Measurements from ENCODE around the gene SCYL2. TPM values are rescaled to one million over a fixed set of nuclear protein-coding genes. Genes with fewer than 3 reads are reported as not detected.

SCYL2 gene
- total and polyA plus RNA-seq, 2 of the 13 experiments (the other 11 are each of a cell fraction or from before 2014, with no cell fraction given) = 11.4 to 28.8 TPM

DNA sequence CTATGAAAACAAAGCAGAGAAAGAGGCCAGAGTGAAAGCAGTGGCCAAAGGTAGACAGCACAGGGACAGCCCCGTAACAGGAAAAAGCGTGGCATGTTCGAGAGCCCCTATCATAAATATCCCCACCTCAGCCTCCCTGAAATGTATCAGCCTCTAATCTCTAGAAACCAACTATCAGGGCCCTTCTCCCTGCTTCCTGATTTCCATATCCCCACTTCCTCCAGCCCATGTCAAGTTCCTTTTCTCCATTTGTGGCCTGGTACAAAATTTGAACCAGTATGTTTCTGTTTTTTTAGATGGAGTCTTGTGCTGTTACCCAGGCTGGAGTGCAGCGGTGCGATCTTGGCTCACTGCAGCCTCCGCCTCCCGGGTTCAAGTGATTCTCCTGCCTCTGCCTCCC is 17.0 kb upstream of the SCYL2 start:
- no peak overlapping the region for H2AFZ ChIP-seq (ENCODE audit: low read length)
- no peaks in the 10 kb centered on the region for H3K79me2 ChIP-seq (ENCODE audit: insufficient read depth, low read length)
- no peaks in the 10 kb centered on the region for H4K20me1 ChIP-seq (ENCODE audit: insufficient read depth, low read length)
- no peaks in the 10 kb centered on the region for H3K27me3 ChIP-seq (ENCODE audit: control insufficient read depth in 1 of 2, insufficient read depth in 2 of 2, low read length in 2 of 2)
- ChIA-PET POLR2A (no interaction called here), CTCF (ENCODE audit: low intra/inter-chr PET ratio, low total read pairs) (no interaction called here)
- DNase-seq (ENCODE audit: low spot score) (no peak), ATAC-seq (no peak), FAIRE-seq (no peak)
- H3K9ac ChIP-seq (ENCODE audit: insufficient read depth, low read depth, low read length) = no peak overlapping the region
- no peak overlapping the region for H3K27ac ChIP-seq (ENCODE audit: extremely low read length, insufficient read depth, low read length)
- no peaks in the 10 kb centered on the region for H3K36me3 ChIP-seq (replicated peaks in 1 of 2; ENCODE audit: control insufficient read depth in 1 of 2, insufficient read depth in 2 of 2, low read length in 2 of 2)
- no peaks in the 10 kb centered on the region for H3K9me3 ChIP-seq (ENCODE audit: low read length)
- no peak overlapping the region for H3K4me3 ChIP-seq (replicated peaks in 1 of 3; ENCODE audit: insufficient read depth in 1 of 3, low read depth in 2 of 3, low read length in 3 of 3)
- WGBS (ENCODE audit: low lambda C conversion rate) = 97% methylated on average over 7 of the region's 7 CpGs
- in situ Hi-C loops (cut with HindIII; ENCODE audit: extremely low pct_ligation_motif_present, low pct_unique_long_range_greater_than_20kb) = no loop called here
- TF ChIP-seq ZNF605 (CRISPR knock-in tag; IDR thresholded peaks at IDR 0.05) (no peak), AHR (CRISPR knock-in tag; IDR thresholded peaks at IDR 0.05) (no peak), FOXO1 (CRISPR knock-in tag; IDR thresholded peaks at IDR 0.05) (no peak), ZNF264 (CRISPR knock-in tag; IDR thresholded peaks at IDR 0.05) (no peak), SP4 (CRISPR knock-in tag; IDR thresholded peaks at IDR 0.05) (no peak), ZNF160 (CRISPR knock-in tag; IDR thresholded peaks at IDR 0.05) (no peak), TRIM24 (CRISPR knock-in tag; IDR thresholded peaks at IDR 0.05) (no peak)
- TF ChIP-seq, protein P1, sequence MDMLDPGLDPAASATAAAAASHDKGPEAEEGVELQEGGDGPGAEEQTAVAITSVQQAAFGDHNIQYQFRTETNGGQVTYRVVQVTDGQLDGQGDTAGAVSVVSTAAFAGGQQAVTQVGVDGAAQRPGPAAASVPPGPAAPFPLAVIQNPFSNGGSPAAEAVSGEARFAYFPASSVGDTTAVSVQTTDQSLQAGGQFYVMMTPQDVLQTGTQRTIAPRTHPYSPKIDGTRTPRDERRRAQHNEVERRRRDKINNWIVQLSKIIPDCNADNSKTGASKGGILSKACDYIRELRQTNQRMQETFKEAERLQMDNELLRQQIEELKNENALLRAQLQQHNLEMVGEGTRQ (IDR thresholded peaks at IDR 0.05; ENCODE audit: low read depth, low read length) = no peak
- TF ChIP-seq, protein P1 (CRISPR knock-in tag; IDR thresholded peaks at IDR 0.05; ENCODE audit: borderline replicate concordance) = no peak
- BruUV-seq (replicated peaks) = no TSS peak
- H3K4me1 ChIP-seq (ENCODE audit: insufficient read depth, low read length) = peaks cover 19% of the 10 kb centered on the region
- no peak overlapping the region for H3K4me2 ChIP-seq (ENCODE audit: low read depth, low read length)
- intact Hi-C loops (cut with micrococcal nuclease; ENCODE audit: unreplicated experiment) = no loop called here

All from HepG2 (cell line).